HepG2 (cell line): Measurements from ENCODE around the gene ENTPD7. TPM values are rescaled to one million over a fixed set of nuclear protein-coding genes. Genes with fewer than 3 reads are reported as not detected.

Experiments
- ARID3A ChIP-seq: IDR thresholded peaks from 2 replicates; pipeline ENCODE4 v1.6.1; 2012; ENCODE audit warnings: low read depth, low read length, improper control_type of control experiment
- ETV5 ChIP-seq: IDR thresholded peaks from 2 replicates; pipeline ENCODE4 v1.6.1; 2018; ENCODE audit warnings: missing biosample characterization, missing genetic modification reagents, inconsistent platforms, borderline replicate concordance
- HMG20B ChIP-seq: conservative IDR thresholded peaks from 2 replicates; pipeline ENCODE4 v1.6.1; 2016; ENCODE audit warnings: missing genetic modification reagents, missing compliant biosample characterization
- MBD4 ChIP-seq: IDR thresholded peaks from 2 replicates; pipeline ENCODE4 v1.6.1; 2012; ENCODE audit warnings: low read length, inconsistent platforms, borderline replicate concordance
- MIER3 ChIP-seq: IDR thresholded peaks from 2 replicates; pipeline ENCODE4 v1.6.1; 2016; ENCODE audit warnings: missing compliant biosample characterization, borderline replicate concordance
- NCOA2 ChIP-seq: sonication (generic); formaldehyde crosslinking; IDR thresholded peaks from 2 replicates; pipeline ENCODE4 v1.8.0; 2022; ENCODE audit warnings: inconsistent platforms
- NR2C2 ChIP-seq: sonication (generic); formaldehyde crosslinking; IDR thresholded peaks from 2 replicates; pipeline ENCODE4 v1.4.0; 2020; ENCODE audit warnings: missing genetic modification reagents, mild to moderate bottlenecking, moderate library complexity, borderline replicate concordance
- PHF8 ChIP-seq: sonication (generic); formaldehyde crosslinking; IDR thresholded peaks from 2 replicates; pipeline ENCODE4 v1.5.0; 2020; ENCODE audit warnings: missing genetic modification reagents
- RARG ChIP-seq: sonication (generic); formaldehyde crosslinking; IDR thresholded peaks from 2 replicates; pipeline ENCODE4 v1.4.0; 2020; ENCODE audit warnings: low read depth, mild to moderate bottlenecking, missing genetic modification reagents
- SAFB2 ChIP-seq: sonication (generic); formaldehyde crosslinking; IDR thresholded peaks from 2 replicates; pipeline ENCODE4 v1.5.1; 2020; ENCODE audit warnings: missing genetic modification reagents, low read depth, mild to moderate bottlenecking, borderline replicate concordance
- SIX1 ChIP-seq: sonication (generic); formaldehyde crosslinking; IDR thresholded peaks from 2 replicates; pipeline ENCODE4 v1.4.0; 2020; ENCODE audit warnings: missing genetic modification reagents, borderline replicate concordance
- SP5 ChIP-seq: IDR thresholded peaks from 2 replicates; pipeline ENCODE4 v1.6.1; 2016; ENCODE audit warnings: low read depth, borderline replicate concordance
- TBP ChIP-seq: sonication (generic); formaldehyde crosslinking; IDR thresholded peaks from 2 replicates; pipeline ENCODE4 v1.5.0; 2020; ENCODE audit warnings: missing genetic modification reagents
- TBX3 ChIP-seq: fragments of 450-650 bp; IDR thresholded peaks from 2 replicates; pipeline ENCODE4 v1.6.1; 2017; ENCODE audit warnings: antibody characterized with exemption, mild to moderate bottlenecking, inconsistent platforms, borderline replicate concordance
- YEATS2 ChIP-seq: sonication (generic); formaldehyde crosslinking; IDR thresholded peaks from 2 replicates; pipeline ENCODE4 v1.4.0; 2020; ENCODE audit warnings: missing genetic modification reagents, borderline replicate concordance
- ZBTB10 ChIP-seq: sonication (generic); formaldehyde crosslinking; IDR thresholded peaks from 2 replicates; pipeline ENCODE4 v1.4.0; 2020; ENCODE audit warnings: missing genetic modification reagents, borderline replicate concordance
- ZGPAT ChIP-seq: IDR thresholded peaks from 2 replicates; pipeline ENCODE4 v1.6.1; 2016; ENCODE audit warnings: mild to moderate bottlenecking
- ZKSCAN5 ChIP-seq: sonication (generic); formaldehyde crosslinking; IDR thresholded peaks from 2 replicates; pipeline ENCODE4 v1.5.1; 2020; ENCODE audit warnings: mild to moderate bottlenecking, missing genetic modification reagents
- ZMYM3 ChIP-seq: sonication (generic); formaldehyde crosslinking; IDR thresholded peaks from 2 replicates; pipeline ENCODE4 v1.5.1; 2020; ENCODE audit warnings: mild to moderate bottlenecking, missing genetic modification reagents
- ZNF18 ChIP-seq: sonication (generic); formaldehyde crosslinking; IDR thresholded peaks from 2 replicates; pipeline ENCODE4 v1.8.0; 2022; ENCODE audit warnings: mild to moderate bottlenecking, missing genetic modification reagents; ENCODE audit not compliant: insufficient replicate concordance
- ZNF263 ChIP-seq: sonication (generic); formaldehyde crosslinking; IDR thresholded peaks from 2 replicates; pipeline ENCODE4 v1.4.0; 2020; ENCODE audit warnings: missing genetic modification reagents
- ZNF547 ChIP-seq: sonication (generic); formaldehyde crosslinking; IDR thresholded peaks from 2 replicates; pipeline ENCODE4 v1.5.1; 2020; ENCODE audit warnings: mild to moderate bottlenecking, missing genetic modification reagents
- ZNF550 ChIP-seq: sonication (generic); formaldehyde crosslinking; IDR thresholded peaks from 2 replicates; pipeline ENCODE4 v1.4.0; 2020; ENCODE audit warnings: mild to moderate bottlenecking, missing genetic modification reagents, borderline replicate concordance
- ZNF563 ChIP-seq: sonication (generic); formaldehyde crosslinking; IDR thresholded peaks from 2 replicates; pipeline ENCODE4 v1.8.0; 2022; ENCODE audit warnings: mild to moderate bottlenecking, moderate library complexity, missing genetic modification reagents
- ZNF580 ChIP-seq: IDR thresholded peaks from 2 replicates; pipeline ENCODE4 v1.6.1; 2016; ENCODE audit warnings: low read depth, borderline replicate concordance
- polyA plus RNA-seq, 8 experiments: library from polyadenylated mRNA; depleted of rRNA in 3 of 8; stranded (reverse) in 7 of 8; unstranded in 1 of 8; fragments of >200 nt; fragmentation: Illumina TruSeq in 4 of 8; extraction: Trizol in 4 of 8; gene quantifications; 2 replicates each; pipeline versions ENCODE4 v1.2.1 to v1.2.3, GENCODE V29; 2011 to 2016; ENCODE audit warnings: low read depth in 4 of 8, missing spikeins in 1 of 8, mixed read lengths in 1 of 8; ENCODE audit not compliant: insufficient read depth in 1 of 8
- total RNA-seq, 5 experiments: library from RNA; depleted of rRNA; stranded (reverse); fragments of >200 nt; fragmentation: Illumina TruSeq; extraction: Trizol; gene quantifications; 2 replicates each; pipeline ENCODE4 v1.2.3, GENCODE V29; 2016; ENCODE audit warnings: low read depth in 1 of 5

ENTPD7 gene
- total and polyA plus RNA-seq, 2 of the 13 experiments (the other 11 are each of a cell fraction or from before 2014, with no cell fraction given): 7.6 to 36.5 TPM

GRCh38 chr10:99658622-99659030 lies 683 bp upstream of the ENTPD7 start (continued):
- TF ChIP-seq SAFB2 (CRISPR knock-in tag): no peak
- no peak for TF ChIP-seq TBP (CRISPR knock-in tag)
- TF ChIP-seq ZNF263: no peak
- TF ChIP-seq MIER3 (CRISPR knock-in tag): no peak
- no peak for TF ChIP-seq ZBTB10
- TF ChIP-seq ZMYM3: 0 out of 2 replicates have a peak, but pooled peaks have one; percentile 11
- TF ChIP-seq ZNF550: no peak
- TF ChIP-seq ZNF580 (CRISPR knock-in tag): no peak
- TF ChIP-seq NR2C2 (CRISPR knock-in tag): no peak
- TF ChIP-seq ETV5 (CRISPR knock-in tag): no peak
- TF ChIP-seq NCOA2 (CRISPR knock-in tag): no peak
- no peak for TF ChIP-seq YEATS2 (CRISPR knock-in tag)
- TF ChIP-seq ZNF547 (CRISPR knock-in tag): peak; percentile 74; the same call in 1 of the 2 replicates
- TF ChIP-seq ZGPAT (CRISPR knock-in tag): no peak
- TF ChIP-seq TBX3: no peak
- TF ChIP-seq ARID3A: no peak
- TF ChIP-seq ZNF18 (CRISPR knock-in tag): no peak
- no peak for TF ChIP-seq MBD4
- TF ChIP-seq SIX1 (CRISPR knock-in tag): no peak
- TF ChIP-seq ZKSCAN5 (CRISPR knock-in tag): no peak
- no peak for TF ChIP-seq PHF8 (CRISPR knock-in tag)
- TF ChIP-seq RARG (CRISPR knock-in tag): no peak
- TF ChIP-seq HMG20B (CRISPR knock-in tag): no peak
- TF ChIP-seq ZNF563 (CRISPR knock-in tag): 0 out of 2 replicates have a peak, but pooled peaks have one; percentile 37
- TF ChIP-seq SP5 (CRISPR knock-in tag): no peak
